DOHH2 (cell line): ENCODE results near the gene SAFB.

ENCODE experiments used
- H3F3A ChIP-seq: fragments of 200-600 bp; sonication (generic), shearing (Covaris generic); 2 replicates; pipeline ENCODE4 v1.6.0; 2016; ENCODE audit warnings: antibody characterized with exemption, mild to moderate bottlenecking; ENCODE audit not compliant: control insufficient read depth, insufficient read depth
- H3K27ac ChIP-seq: fragments of 200-600 bp; sonication (generic); 2 replicates; pipeline ENCODE4 v1.5.1; 2014; ENCODE audit warnings: low read depth, mild to moderate bottlenecking, low read length, moderate library complexity
- H3K27me3 ChIP-seq: fragments of 200-600 bp; sonication (generic); 2 replicates; pipeline ENCODE4 v1.6.1; 2014; ENCODE audit warnings: mild to moderate bottlenecking, low read length, mixed read lengths; ENCODE audit not compliant: control insufficient read depth
- H3K36me3 ChIP-seq: fragments of 200-600 bp; sonication (generic); 2 replicates; pipeline ENCODE4 v1.6.1; 2014; ENCODE audit warnings: mild to moderate bottlenecking, low read length, moderate library complexity, mixed read lengths; ENCODE audit not compliant: control insufficient read depth
- H3K4me1 ChIP-seq: fragments of 200-600 bp; sonication (generic); 2 replicates; pipeline ENCODE4 v1.6.1; 2014; ENCODE audit warnings: mild to moderate bottlenecking, low read length, mixed read lengths; ENCODE audit not compliant: control insufficient read depth
- H3K4me2 ChIP-seq: fragments of 200-600 bp; sonication (generic); 2 replicates; pipeline ENCODE4 v1.6.0; 2014; ENCODE audit warnings: mild to moderate bottlenecking, low read length, moderate library complexity
- H3K4me3 ChIP-seq: fragments of 200-600 bp; sonication (generic); 2 replicates; pipeline ENCODE4 v1.5.1; 2014; ENCODE audit warnings: mild to moderate bottlenecking, low read length, mixed read lengths
- H3K79me2 ChIP-seq: fragments of 200-600 bp; sonication (generic); 2 replicates; pipeline ENCODE4 v1.6.1; 2014; ENCODE audit warnings: mild to moderate bottlenecking, low read length, mixed read lengths; ENCODE audit not compliant: control insufficient read depth
- H3K9me2 ChIP-seq: fragments of 200-600 bp; sonication (generic); replicated peaks from 2 replicates; pipeline ENCODE4 v1.6.1; 2014; ENCODE audit warnings: mild to moderate bottlenecking, low read length, mixed read lengths; ENCODE audit not compliant: control insufficient read depth
- H3K9me3 ChIP-seq: fragments of 200-600 bp; sonication (generic); 2 replicates; pipeline ENCODE4 v1.6.1; 2014; ENCODE audit warnings: antibody characterized with exemption, low read length, mixed read lengths; ENCODE audit not compliant: control insufficient read depth, insufficient read depth
- H4K20me1 ChIP-seq: fragments of 200-600 bp; sonication (generic); 2 replicates; pipeline ENCODE4 v1.6.0; 2014; ENCODE audit warnings: low read depth, mild to moderate bottlenecking, antibody characterized with exemption, low read length, moderate library complexity; ENCODE audit not compliant: control insufficient read depth, insufficient read depth
- EZH2phosphoT487 ChIP-seq: fragments of 200-600 bp; sonication (generic); IDR thresholded peaks from 2 replicates; pipeline ENCODE4 v1.6.1; 2017; ENCODE audit warnings: borderline replicate concordance, mild to moderate bottlenecking, antibody characterized with exemption, low read length, moderate library complexity, mixed read lengths
- TF ChIP-seq, protein P1 (sequence below): fragments of 200-600 bp; sonication (generic); IDR thresholded peaks from one replicate; pipeline ENCODE4 v1.5.1; 2014; ENCODE audit warnings: antibody characterized with exemption, mild to moderate bottlenecking, low read depth, low read length; ENCODE audit not compliant: poor library complexity, severe bottlenecking

SAFB gene

DNA sequence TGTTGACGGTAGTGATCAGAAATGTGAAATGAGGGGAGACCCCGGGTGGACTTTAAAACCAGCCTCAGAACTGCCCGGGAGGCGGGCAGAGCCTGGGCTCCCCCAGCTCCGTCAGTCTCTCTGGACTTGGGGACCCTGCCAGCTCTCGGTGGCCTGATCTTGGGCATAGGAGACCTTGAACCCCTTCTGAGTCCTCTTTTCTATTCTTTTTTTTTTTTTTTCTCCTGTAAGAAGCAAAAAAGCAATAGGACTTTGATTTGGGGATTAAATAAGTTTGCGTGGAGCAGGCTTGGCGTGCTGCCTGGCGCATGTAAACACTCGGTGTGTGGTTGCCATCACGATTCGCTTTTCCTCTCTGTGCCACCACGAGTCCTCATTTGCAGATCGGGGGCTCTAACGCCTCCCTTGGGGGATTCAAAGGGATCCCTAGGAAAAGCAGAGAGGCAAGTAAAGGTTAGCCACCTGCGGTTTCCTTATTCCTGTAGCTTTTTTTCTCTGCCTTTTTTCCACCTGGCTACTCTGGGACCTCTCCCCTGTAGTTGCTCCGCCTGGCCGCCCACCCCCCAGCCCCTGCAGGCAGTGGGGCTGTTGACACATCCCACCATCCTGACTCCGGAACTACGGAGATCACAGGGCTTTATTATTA, 1.3 kb downstream of the SAFB start:
- Histone ChIP-seq H3K27me3 (no peaks in the 10 kb centered on the region; the same call in 1 of the 2 replicates), H3F3A (peaks cover 2% of the 10 kb centered on the region; the same call in 1 of the 2 replicates), H3K4me3 (peak overlapping the region; percentile 97), H4K20me1 (peaks cover 64% of the 10 kb centered on the region), H3K36me3 (peaks cover 96% of the 10 kb centered on the region), H3K79me2 (peaks cover 98% of the 10 kb centered on the region), H3K9me2 (no peaks in the 10 kb centered on the region), H3K27ac (peak overlapping the region; percentile 72), H3K4me1 (peaks cover 66% of the 10 kb centered on the region), H3K9me3 (no peaks in the 10 kb centered on the region), H3K4me2 (peak overlapping the region; percentile 78)
- TF ChIP-seq, protein P1, sequence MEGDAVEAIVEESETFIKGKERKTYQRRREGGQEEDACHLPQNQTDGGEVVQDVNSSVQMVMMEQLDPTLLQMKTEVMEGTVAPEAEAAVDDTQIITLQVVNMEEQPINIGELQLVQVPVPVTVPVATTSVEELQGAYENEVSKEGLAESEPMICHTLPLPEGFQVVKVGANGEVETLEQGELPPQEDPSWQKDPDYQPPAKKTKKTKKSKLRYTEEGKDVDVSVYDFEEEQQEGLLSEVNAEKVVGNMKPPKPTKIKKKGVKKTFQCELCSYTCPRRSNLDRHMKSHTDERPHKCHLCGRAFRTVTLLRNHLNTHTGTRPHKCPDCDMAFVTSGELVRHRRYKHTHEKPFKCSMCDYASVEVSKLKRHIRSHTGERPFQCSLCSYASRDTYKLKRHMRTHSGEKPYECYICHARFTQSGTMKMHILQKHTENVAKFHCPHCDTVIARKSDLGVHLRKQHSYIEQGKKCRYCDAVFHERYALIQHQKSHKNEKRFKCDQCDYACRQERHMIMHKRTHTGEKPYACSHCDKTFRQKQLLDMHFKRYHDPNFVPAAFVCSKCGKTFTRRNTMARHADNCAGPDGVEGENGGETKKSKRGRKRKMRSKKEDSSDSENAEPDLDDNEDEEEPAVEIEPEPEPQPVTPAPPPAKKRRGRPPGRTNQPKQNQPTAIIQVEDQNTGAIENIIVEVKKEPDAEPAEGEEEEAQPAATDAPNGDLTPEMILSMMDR = no peak
- TF ChIP-seq EZH2phosphoT487 = no peak

DNA sequence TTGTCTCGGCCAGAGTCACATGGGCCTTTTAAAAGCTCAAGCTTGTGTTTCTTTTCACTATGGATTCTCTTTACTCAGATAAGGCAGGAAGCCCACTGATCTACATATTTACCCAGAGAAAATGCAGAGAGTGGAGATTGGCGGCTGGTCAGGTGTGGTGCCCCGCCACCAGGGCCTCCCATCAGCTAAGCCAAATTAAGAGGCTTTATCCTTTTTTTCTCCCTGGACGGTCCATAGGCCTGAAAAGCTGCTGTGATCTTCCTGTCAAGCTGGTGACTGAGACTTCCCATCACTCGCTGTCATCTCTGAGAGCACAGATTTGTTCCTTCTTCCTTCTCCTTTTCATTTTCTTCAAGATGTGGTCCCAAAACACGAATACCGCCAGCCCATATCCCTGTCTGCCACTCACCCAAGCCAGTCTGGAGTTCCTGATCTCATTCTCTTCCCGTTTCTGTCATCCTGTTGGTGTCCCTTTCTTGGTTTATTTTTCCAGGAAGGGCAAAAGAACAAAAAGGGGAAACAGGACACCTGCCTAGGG, 1.9 kb downstream of the SAFB start:
- Histone ChIP-seq H3K4me2 (peak overlapping the region; percentile 78), H3K4me1 (peaks cover 71% of the 10 kb centered on the region), H3K27ac (peak overlapping the region; percentile 72; the same call in 1 of the 2 replicates), H4K20me1 (peaks cover 69% of the 10 kb centered on the region), H3K9me2 (no peaks in the 10 kb centered on the region), H3K27me3 (no peaks in the 10 kb centered on the region; the same call in 1 of the 2 replicates), H3K36me3 (peaks cover 96% of the 10 kb centered on the region), H3F3A (peaks cover 2% of the 10 kb centered on the region; the same call in 1 of the 2 replicates), H3K9me3 (no peaks in the 10 kb centered on the region), H3K79me2 (peaks cover 98% of the 10 kb centered on the region), H3K4me3 (peak overlapping the region; percentile 97)
- TF ChIP-seq EZH2phosphoT487 = no peak
- TF ChIP-seq, protein P1 = no peak

DNA sequence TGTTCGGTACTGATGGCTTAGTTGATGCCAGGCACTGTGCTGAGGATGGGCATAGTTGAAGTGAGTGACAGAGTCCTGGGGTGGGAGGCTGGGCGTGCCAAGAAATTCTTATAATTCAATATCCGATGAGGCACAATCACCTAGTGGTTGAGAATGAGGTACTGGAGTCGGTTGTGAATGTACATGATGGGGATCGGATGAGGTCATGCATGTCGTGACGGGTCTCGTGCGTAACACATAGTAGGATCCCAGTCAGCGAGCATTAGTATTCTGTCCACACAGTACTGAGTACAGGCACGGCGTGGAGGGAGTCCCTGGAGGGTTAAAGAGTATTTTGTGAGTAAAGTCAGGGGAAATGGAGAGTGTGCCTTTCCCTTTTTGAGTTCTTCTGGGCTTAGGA, 2.8 kb downstream of the SAFB start:
- TF ChIP-seq, protein P1 = no peak
- no peak for TF ChIP-seq EZH2phosphoT487
- H3K27ac ChIP-seq = no peak overlapping the region
- peaks cover 63% of the 10 kb centered on the region for H3K4me1 ChIP-seq
- H3K4me2 ChIP-seq = peak overlapping the region; percentile 78
- no peaks in the 10 kb centered on the region for H3K9me2 ChIP-seq
- H4K20me1 ChIP-seq = peaks cover 65% of the 10 kb centered on the region
- peaks cover 2% of the 10 kb centered on the region; the same call in 1 of the 2 replicates for H3F3A ChIP-seq
- H3K36me3 ChIP-seq = peaks cover 94% of the 10 kb centered on the region
- no peaks in the 10 kb centered on the region; the same call in 1 of the 2 replicates for H3K27me3 ChIP-seq
- no peaks in the 10 kb centered on the region for H3K9me3 ChIP-seq
- H3K79me2 ChIP-seq = peaks cover 98% of the 10 kb centered on the region
- peak overlapping the region; percentile 97 for H3K4me3 ChIP-seq
